ENCODE data around the gene LRRC57. TPM values are rescaled to one million over a fixed set of nuclear protein-coding genes. Genes with fewer than 3 reads are reported as not detected.

The LRRC57 gene
- total RNA-seq, 1 experiment from 2014 or later, result 18.7 TPM

DNA sequence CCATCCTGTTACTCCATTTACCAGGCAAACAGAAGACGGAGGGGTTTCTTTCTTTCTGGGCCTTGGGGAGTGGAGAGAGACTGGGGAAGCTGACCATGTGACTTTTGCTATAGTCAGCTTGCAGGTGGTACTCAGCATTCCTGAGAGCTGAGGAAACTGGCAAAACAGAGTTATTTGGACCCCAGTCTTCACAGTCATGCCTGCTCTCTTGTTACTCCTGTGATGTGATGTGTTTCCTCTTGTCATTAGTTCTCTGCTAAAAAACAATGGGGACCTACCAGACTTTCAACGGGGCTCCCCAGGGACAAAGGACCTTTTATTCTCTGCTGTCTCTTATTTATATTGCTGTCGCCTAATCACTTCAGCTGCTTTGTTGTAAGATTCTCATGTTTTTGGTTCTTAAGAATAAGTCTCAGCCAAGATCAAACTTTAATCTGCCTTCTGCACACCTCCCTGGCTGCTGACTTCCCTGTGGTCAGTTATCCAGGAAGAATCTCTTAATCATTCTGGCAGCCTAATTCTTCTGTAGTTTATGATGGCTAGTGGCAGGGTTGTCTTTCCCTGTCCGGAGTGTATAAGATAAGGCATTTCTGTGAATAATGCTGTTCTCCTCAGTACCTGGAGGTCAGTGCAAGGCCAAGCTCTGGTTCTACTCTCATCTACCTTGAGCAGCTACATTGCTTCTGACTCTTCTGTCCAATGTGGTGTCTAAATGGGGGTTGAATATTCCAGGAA lies 35.6 kb upstream of the LRRC57 start:
- H4K91ac ChIP-seq (ENCODE audit: insufficient read length, low read depth, low read length), result no peak overlapping the region
- no peak overlapping the region for H3K4me2 ChIP-seq (ENCODE audit: insufficient read depth, insufficient read length, low read length)
- H3K27me3 ChIP-seq (ENCODE audit: insufficient read depth, low read length), result no peaks in the 10 kb centered on the region
- H2BK15ac ChIP-seq (ENCODE audit: low read depth, low read length), result no peak overlapping the region
- no peaks in the 10 kb centered on the region for H3K9me3 Mint-ChIP-seq
- H3K36me3 Mint-ChIP-seq (ENCODE audit: insufficient read depth in 1 of 3, low read depth in 3 of 3), result peaks cover 0 to 10% (median 0%) of the 10 kb centered on the region in 3 experiments; a peak in 2 of 7 replicates
- no peak overlapping the region for H3K56ac ChIP-seq (ENCODE audit: insufficient read length, low read depth, low read length)
- no peak overlapping the region for H3K27ac ChIP-seq (ENCODE audit: insufficient read length, low read depth, low read length)
- no peak overlapping the region for H2AK5ac ChIP-seq (ENCODE audit: insufficient read length, low read length)
- no peak overlapping the region for H3K4ac ChIP-seq (ENCODE audit: low read depth, low read length)
- H3K23ac ChIP-seq (ENCODE audit: insufficient read length, low read depth, low read length), result no peak overlapping the region
- no peaks in the 10 kb centered on the region for H3K79me1 ChIP-seq (ENCODE audit: insufficient read depth, low read depth, low read length, poor library complexity, severe bottlenecking)
- DNase-seq, result peak; percentile 39
- no peak overlapping the region for H4K8ac ChIP-seq (replicated peaks; ENCODE audit: insufficient read length, low read depth, low read length)
- no peak overlapping the region for H3K9ac ChIP-seq (ENCODE audit: extremely low read depth, insufficient read length, low read length)
- H2BK12ac ChIP-seq (ENCODE audit: insufficient read length, low read depth, low read length), result peak overlapping the region; percentile 38
- peak overlapping the region in 1 of 2 experiments; percentile 10; a peak in 1 of 5 replicates for H3K4me3 Mint-ChIP-seq
- H3K4me1 ChIP-seq (ENCODE audit: insufficient read depth, low read length), result peaks cover 5% of the 10 kb centered on the region
- H2BK20ac ChIP-seq (ENCODE audit: low read depth, low read length, poor library complexity, severe bottlenecking), result no peak overlapping the region
- no peaks in the 10 kb centered on the region for H4K20me1 ChIP-seq (ENCODE audit: control insufficient read depth, insufficient read depth, insufficient read length)
- no peak overlapping the region for H4K5ac ChIP-seq (ENCODE audit: insufficient read length, low read depth, low read length)
- WGBS (ENCODE audit: extremely low coverage, insufficient read length, low lambda C conversion rate), result no CpG with 5 or more reads among the region's 4 CpGs
- H2BK5ac ChIP-seq (ENCODE audit: insufficient read length, low read length), result no peak overlapping the region
- H3K23me2 ChIP-seq (ENCODE audit: insufficient read length, low read depth, low read length, poor library complexity, severe bottlenecking), result peaks cover 4% of the 10 kb centered on the region
- H2AFZ ChIP-seq (ENCODE audit: low read length), result no peak overlapping the region
- H3K27me3 Mint-ChIP-seq (ENCODE audit: low read depth), result peaks cover 37% of the 10 kb centered on the region
- H2BK120ac ChIP-seq (ENCODE audit: low read depth, low read length, poor library complexity, severe bottlenecking), result no peak overlapping the region
- H3K9me3 ChIP-seq (ENCODE audit: control insufficient read depth, low read depth, low read length), result no peaks in the 10 kb centered on the region
- H3K79me2 ChIP-seq (ENCODE audit: insufficient read depth, low read length), result no peaks in the 10 kb centered on the region
- no peak overlapping the region for H3K14ac ChIP-seq (ENCODE audit: insufficient read depth, low read length)
- H3K27ac Mint-ChIP-seq, result peak overlapping the region in 2 of 3 experiments; percentile 42 to 87; a peak in 5 of 7 replicates
- TF ChIP-seq, protein P1, sequence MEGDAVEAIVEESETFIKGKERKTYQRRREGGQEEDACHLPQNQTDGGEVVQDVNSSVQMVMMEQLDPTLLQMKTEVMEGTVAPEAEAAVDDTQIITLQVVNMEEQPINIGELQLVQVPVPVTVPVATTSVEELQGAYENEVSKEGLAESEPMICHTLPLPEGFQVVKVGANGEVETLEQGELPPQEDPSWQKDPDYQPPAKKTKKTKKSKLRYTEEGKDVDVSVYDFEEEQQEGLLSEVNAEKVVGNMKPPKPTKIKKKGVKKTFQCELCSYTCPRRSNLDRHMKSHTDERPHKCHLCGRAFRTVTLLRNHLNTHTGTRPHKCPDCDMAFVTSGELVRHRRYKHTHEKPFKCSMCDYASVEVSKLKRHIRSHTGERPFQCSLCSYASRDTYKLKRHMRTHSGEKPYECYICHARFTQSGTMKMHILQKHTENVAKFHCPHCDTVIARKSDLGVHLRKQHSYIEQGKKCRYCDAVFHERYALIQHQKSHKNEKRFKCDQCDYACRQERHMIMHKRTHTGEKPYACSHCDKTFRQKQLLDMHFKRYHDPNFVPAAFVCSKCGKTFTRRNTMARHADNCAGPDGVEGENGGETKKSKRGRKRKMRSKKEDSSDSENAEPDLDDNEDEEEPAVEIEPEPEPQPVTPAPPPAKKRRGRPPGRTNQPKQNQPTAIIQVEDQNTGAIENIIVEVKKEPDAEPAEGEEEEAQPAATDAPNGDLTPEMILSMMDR (conservative IDR thresholded peaks at IDR 0.05), result no peak
- no peak overlapping the region for H3T11ph ChIP-seq (ENCODE audit: low read length)
- H3K4me1 Mint-ChIP-seq, result peaks cover 35 to 37% of the 10 kb centered on the region in 2 experiments
- no peak overlapping the region for H3K18ac ChIP-seq (ENCODE audit: insufficient read length, low read depth, low read length)

Measured in H9 (cell line).